A549 (cell line): ENCODE data around the gene NAA60. TPM values are rescaled to one million over a fixed set of nuclear protein-coding genes. Genes with fewer than 3 reads are reported as not detected.

Experiments
- ATAC-seq, 2 experiments: fragments of 200-7000 bp in 1 of 2; fragments of >200 bp in 1 of 2; cut with Nextera tagmentation in 1 of 2; cut with Tn5 transposase in 1 of 2; 3 replicates each; pipeline versions ENCODE4 v1.8.0 to v1.9.1; 2018 to 2020; ENCODE audit warnings: mild to moderate bottlenecking in 1 of 2, moderate library complexity in 1 of 2
- CTCF ChIA-PET: fragments of 300-600 bp; sonication (Branson Sonifier 250); formaldehyde crosslinking; extraction: SDS; loops from one replicate; lab custom pipeline; 2021; ENCODE audit warnings: antibody characterized with exemption, inconsistent platforms; lab: Yijun Ruan, JAX
- POLR2A ChIA-PET: fragments of 350-600 bp; formaldehyde crosslinking; extraction: SDS; loops from one replicate; lab custom pipeline; 2021; ENCODE audit warnings: antibody characterized with exemption, inconsistent platforms; lab: Yijun Ruan, JAX
- DNase-seq, 2 experiments: peaks; one replicate each; pipeline versions ENCODE4 v3.0.0 to v3.0.0-alpha.2; 2011 to 2016; ENCODE audit warnings: low read depth in 1 of 2, low spot score in 1 of 2
- FAIRE-seq: peaks from 2 replicates; lab custom pipeline; 2011; peaks lifted over from hg19 to GRCh38; lab: Jason Lieb, UNC
- H3K27ac ChIP-seq, 2 experiments: fragments of >200 bp; sonication (Bioruptor Twin); formaldehyde crosslinking; 3 replicates each; pipeline ENCODE4 v1.5.1; 2016 to 2017
- H3K4me1 ChIP-seq: fragments of >200 bp; sonication (Bioruptor Twin); formaldehyde crosslinking; 3 replicates; pipeline ENCODE4 v1.6.1; 2016
- H3K4me2 ChIP-seq: fragments of >200 bp; sonication (Bioruptor Twin); formaldehyde crosslinking; 3 replicates; pipeline ENCODE4 v1.6.1; 2016
- H3K4me3 ChIP-seq: fragments of >200 bp; sonication (Bioruptor Twin); formaldehyde crosslinking; 3 replicates; pipeline ENCODE4 v1.5.1; 2016
- H3K9me3 ChIP-seq: fragments of >200 bp; sonication (Bioruptor Twin); formaldehyde crosslinking; 3 replicates; pipeline ENCODE4 v1.6.1; 2016
- CEBPB ChIP-seq, 2 experiments: fragments of >200 bp in 1 of 2; sonication (Bioruptor Twin) in 1 of 2; formaldehyde crosslinking in 1 of 2; IDR thresholded peaks; 2 replicates each; pipeline ENCODE4 v1.6.1; 2012 to 2016
- ELK1 ChIP-seq: fragments of 150-350 bp; IDR thresholded peaks from 2 replicates; pipeline ENCODE4 v1.6.1; 2014; ENCODE audit warnings: low read depth, mild to moderate bottlenecking, low read length
- FOSB ChIP-seq: fragments of 250-450 bp; sonication (Bioruptor Pico); IDR thresholded peaks from 2 replicates; pipeline ENCODE4 v1.5.0; 2020; ENCODE audit warnings: mild to moderate bottlenecking, moderate library complexity
- FOXS1 ChIP-seq: fragments of 250-450 bp; sonication (Bioruptor Pico); IDR thresholded peaks from 2 replicates; pipeline ENCODE4 v1.5.0; 2020; ENCODE audit warnings: mild to moderate bottlenecking, moderate library complexity
- GATA3 ChIP-seq: IDR thresholded peaks from 2 replicates; pipeline ENCODE4 v1.6.1; 2012; ENCODE audit warnings: borderline replicate concordance
- HES2 ChIP-seq: fragments of >200 bp; sonication (Bioruptor Twin); formaldehyde crosslinking; IDR thresholded peaks from 2 replicates; pipeline ENCODE4 v1.6.1; 2016
- JUN ChIP-seq, 2 experiments: fragments of >200 bp; sonication (Bioruptor Twin); formaldehyde crosslinking; IDR thresholded peaks; 2 replicates in 1 of 2; 3 replicates in 1 of 2; pipeline ENCODE4 v1.6.1; 2016 to 2017
- KDM5A ChIP-seq: fragments of 200-600 bp; sonication (generic); IDR thresholded peaks from 2 replicates; pipeline ENCODE4 v1.6.1; 2016; ENCODE audit warnings: antibody characterized with exemption, mild to moderate bottlenecking
- MAFK ChIP-seq: fragments of 450-650 bp; IDR thresholded peaks from 2 replicates; pipeline ENCODE4 v1.6.1; 2014; ENCODE audit not compliant: partially characterized antibody
- MAZ ChIP-seq: fragments of 150-350 bp; IDR thresholded peaks from 2 replicates; pipeline ENCODE4 v1.6.1; 2014; ENCODE audit warnings: antibody characterized with exemption, low read depth, low read length, borderline replicate concordance
- MYC ChIP-seq: IDR thresholded peaks from 2 replicates; pipeline ENCODE4 v1.6.1; 2012; ENCODE audit warnings: mild to moderate bottlenecking, inconsistent platforms, low read length, improper control_type of control experiment, borderline replicate concordance
- NPAS2 ChIP-seq: fragments of 250-450 bp; sonication (Bioruptor Pico); IDR thresholded peaks from 2 replicates; pipeline ENCODE4 v1.8.0; 2022; ENCODE audit warnings: mild to moderate bottlenecking, moderate library complexity, borderline replicate concordance
- NR3C1 ChIP-seq: fragments of >200 bp; sonication (Bioruptor Twin); formaldehyde crosslinking; IDR thresholded peaks from 3 replicates; pipeline ENCODE4 v1.6.1; 2017
- PBX3 ChIP-seq: IDR thresholded peaks from 2 replicates; pipeline ENCODE4 v1.6.1; 2012
- PHF8 ChIP-seq: fragments of 200-600 bp; sonication (generic); IDR thresholded peaks from 2 replicates; pipeline ENCODE4 v1.6.1; 2016; ENCODE audit warnings: low read depth, mild to moderate bottlenecking, antibody characterized with exemption, moderate library complexity, borderline replicate concordance
- POLR2A ChIP-seq: IDR thresholded peaks from 2 replicates; pipeline ENCODE4 v1.6.1; 2012; ENCODE audit warnings: mild to moderate bottlenecking, low read length
- RARB ChIP-seq: fragments of 250-450 bp; sonication (Bioruptor Pico); IDR thresholded peaks from 2 replicates; pipeline ENCODE4 v1.8.0; 2021; ENCODE audit warnings: mild to moderate bottlenecking, moderate library complexity
- RCOR1 ChIP-seq: fragments of 150-350 bp; IDR thresholded peaks from 2 replicates; pipeline ENCODE4 v1.6.1; 2014; ENCODE audit warnings: antibody characterized with exemption, low read length, low read depth
- TFCP2L1 ChIP-seq: fragments of 250-450 bp; sonication (Bioruptor Pico); IDR thresholded peaks from 2 replicates; pipeline ENCODE4 v1.5.0; 2021; ENCODE audit warnings: mild to moderate bottlenecking
- TP53 ChIP-seq: fragments of 250-450 bp; sonication (Bioruptor Pico); IDR thresholded peaks from 2 replicates; pipeline ENCODE4 v1.5.0; 2021; ENCODE audit warnings: mild to moderate bottlenecking, moderate library complexity
- ZC3H11A ChIP-seq: fragments of 450-650 bp; IDR thresholded peaks from 2 replicates; pipeline ENCODE4 v1.6.1; 2014; ENCODE audit warnings: antibody characterized with exemption, mild to moderate bottlenecking
- ZFP36 ChIP-seq: fragments of 450-650 bp; IDR thresholded peaks from 2 replicates; pipeline ENCODE4 v1.6.1; 2014; ENCODE audit warnings: borderline replicate concordance; ENCODE audit not compliant: partially characterized antibody
- ZSCAN20 ChIP-seq: fragments of 250-450 bp; sonication (Bioruptor Pico); IDR thresholded peaks from 2 replicates; pipeline ENCODE4 v1.8.0; 2022; ENCODE audit warnings: mild to moderate bottlenecking, moderate library complexity
- WGBS: methylation state at CpG from one replicate; pipeline ENCODE4 v1.1.6; 2017; ENCODE audit errors: missing lambda C conversion rate; 5-methylcytosine and 5-hydroxymethylcytosine counted together
- polyA plus RNA-seq, 4 experiments: library from polyadenylated mRNA; depleted of rRNA in 3 of 4; stranded (reverse); fragments of >200 nt; fragmentation: RNase III in 1 of 4; extraction: RNeasy Plus Mini Kit Qiagen cat#74134 plus additional on column Dnase treatment in 1 of 4; gene quantifications; 2 replicates in 3 of 4; 3 replicates in 1 of 4; pipeline ENCODE4 v1.2.3, GENCODE V29; 2011 to 2017

Gene NAA60
- polyA plus RNA-seq, 2 of the 4 experiments (the other 2 are of a cell fraction): 41.6 to 43.9 TPM

GRCh38 chr16:3495176-3495575, 51.7 kb downstream of the NAA60 start, which contains the start of gene C16orf90:
TSS of gene C16orf90 (minus strand) at chr16:3495489. CDS start at chr16:3495421, 68 bp downstream.
- FAIRE-seq: no peak
- WGBS: 86% methylated on average over 3 of the region's 3 CpGs

GRCh38 chr16:3496386-3496785, 52.9 kb downstream of the NAA60 start:
- FAIRE-seq (no peak), ATAC-seq (no peak), DNase-seq (no peak)
- Histone ChIP-seq H3K27ac (no peak overlapping the region), H3K4me1 (no peaks in the 10 kb centered on the region), H3K4me3 (no peak overlapping the region), H3K4me2 (no peak overlapping the region), H3K9me3 (no peaks in the 10 kb centered on the region)
- 88% methylated on average over 30 of the region's 30 CpGs for WGBS
- TF ChIP-seq RCOR1 (no peak), ZSCAN20 (CRISPR knock-in tag) (no peak), PHF8 (no peak), NPAS2 (CRISPR knock-in tag) (no peak), MAZ (no peak), PBX3 (no peak), TP53 (CRISPR knock-in tag) (no peak), GATA3 (no peak), FOSB (no peak), KDM5A (no peak), CEBPB (IDR thresholded peaks at IDR 0.05) (no peak)
- POLR2A ChIA-PET: no interaction called here
- CTCF ChIA-PET: interaction anchor here (0.6 to 0.7 kb wide), 2 partner anchors 16 to 293 kb away, joined by 3 to 5 read pairs; no protein-coding TSS in a partner anchor

More at GRCh38 chr16:3495176-3495575, 51.7 kb downstream of the NAA60 start, which contains the start of gene C16orf90:
- TF ChIP-seq HES2: no peak
- TF ChIP-seq TFCP2L1 (CRISPR knock-in tag): no peak
- no peak for TF ChIP-seq MYC
- no peak for TF ChIP-seq NPAS2 (CRISPR knock-in tag)
- TF ChIP-seq RARB: no peak
- no peak for TF ChIP-seq MAZ
- no peak within 1 kb of the TSS for H3K27ac ChIP-seq
- no peaks in the 10 kb centered on the region for H3K9me3 ChIP-seq
- no peak for DNase-seq
- H3K4me3 ChIP-seq: no peak within 1 kb of the TSS
- no peaks in the 10 kb centered on the region for H3K4me1 ChIP-seq
- CTCF ChIA-PET: interaction anchor here (1.4 kb wide), 1 partner anchor 12 kb away, joined by 3 read pairs; no protein-coding TSS in a partner anchor
- no peak for ATAC-seq
- POLR2A ChIA-PET: no interaction called here
- H3K4me2 ChIP-seq: no peak within 1 kb of the TSS

GRCh38 chr16:3497771-3498170, 54.3 kb downstream of the NAA60 start:
- ChIA-PET POLR2A (no interaction called here), CTCF (no interaction called here)
- FAIRE-seq (no peak), ATAC-seq (no peak), DNase-seq (no peak)
- 79% methylated on average over 4 of the region's 4 CpGs for WGBS
- no peak overlapping the region for H3K4me2 ChIP-seq
- H3K27ac ChIP-seq: no peak overlapping the region
- H3K9me3 ChIP-seq: no peaks in the 10 kb centered on the region
- peaks cover 7% of the 10 kb centered on the region; the same call in 1 of the 3 replicates for H3K4me1 ChIP-seq
- H3K4me3 ChIP-seq: no peak overlapping the region
- TF ChIP-seq MAZ (no peak), ELK1 (no peak), MAFK (no peak), JUN (IDR thresholded peaks at IDR 0.05) (no peak), ZC3H11A (no peak), NR3C1 (no peak), FOSB (no peak), FOXS1 (CRISPR knock-in tag) (no peak), TP53 (CRISPR knock-in tag) (no peak), ZFP36 (no peak), POLR2A (no peak), NPAS2 (CRISPR knock-in tag) (no peak), TFCP2L1 (CRISPR knock-in tag) (no peak)
